ENCODE measurements around the gene CLTCL1.
"Not testable (repeated sequence)": the region's sequence is repeated elsewhere in the genome, so short reads cannot be mapped to it uniquely, and the experiment has no call there.

CLTCL1 gene

DNA sequence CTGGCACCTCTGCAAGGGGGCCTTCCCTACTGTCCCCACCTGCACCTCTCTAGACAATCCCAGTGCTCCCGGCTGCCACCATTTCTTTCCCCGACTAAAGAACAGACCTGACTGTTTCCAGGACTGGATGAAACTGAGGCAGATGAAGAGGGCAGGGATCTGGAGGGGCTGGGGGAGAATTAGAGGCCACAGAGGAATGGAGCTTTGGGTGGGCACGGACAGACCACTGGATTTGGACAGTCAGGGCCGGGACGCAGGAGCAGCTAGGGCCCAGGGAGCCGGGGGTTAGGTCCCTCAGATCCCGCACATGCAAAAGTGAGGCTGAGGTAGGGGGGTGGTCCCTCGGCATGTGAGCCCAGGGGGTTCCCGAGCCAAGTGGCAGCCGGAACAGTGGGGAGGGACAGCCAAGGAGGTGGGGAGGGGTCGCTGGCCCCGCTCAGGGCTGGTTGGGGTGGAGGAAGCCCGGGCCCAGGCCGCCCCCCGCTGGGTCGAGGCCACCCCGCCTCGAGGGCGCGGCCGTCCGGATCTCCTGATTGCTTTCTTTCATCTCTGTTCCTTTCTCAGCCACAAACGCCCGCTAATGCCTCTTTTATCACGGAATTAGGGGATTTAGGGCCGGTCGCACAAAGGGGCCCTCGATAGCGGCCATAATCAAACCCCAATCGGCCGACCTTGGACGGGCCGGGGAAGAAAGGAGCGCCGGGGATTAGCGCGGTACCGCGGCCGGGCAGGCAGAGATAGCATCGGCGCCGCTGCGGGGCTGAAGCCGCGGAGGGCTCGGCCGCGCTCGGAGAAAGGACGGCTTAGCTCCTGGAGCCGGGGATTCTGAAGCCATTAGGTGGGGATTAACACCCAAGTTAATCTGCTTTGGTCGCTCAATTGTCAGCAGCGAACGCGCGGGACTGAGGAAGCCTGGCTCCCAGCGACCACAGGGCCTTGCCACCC lies 122.2 kb downstream of the CLTCL1 start:
- H3K36me3 ChIP-seq = no peaks in the 10 kb centered on the region
- no peaks in the 10 kb centered on the region for H3K9me3 ChIP-seq
- TF ChIP-seq, protein P1, sequence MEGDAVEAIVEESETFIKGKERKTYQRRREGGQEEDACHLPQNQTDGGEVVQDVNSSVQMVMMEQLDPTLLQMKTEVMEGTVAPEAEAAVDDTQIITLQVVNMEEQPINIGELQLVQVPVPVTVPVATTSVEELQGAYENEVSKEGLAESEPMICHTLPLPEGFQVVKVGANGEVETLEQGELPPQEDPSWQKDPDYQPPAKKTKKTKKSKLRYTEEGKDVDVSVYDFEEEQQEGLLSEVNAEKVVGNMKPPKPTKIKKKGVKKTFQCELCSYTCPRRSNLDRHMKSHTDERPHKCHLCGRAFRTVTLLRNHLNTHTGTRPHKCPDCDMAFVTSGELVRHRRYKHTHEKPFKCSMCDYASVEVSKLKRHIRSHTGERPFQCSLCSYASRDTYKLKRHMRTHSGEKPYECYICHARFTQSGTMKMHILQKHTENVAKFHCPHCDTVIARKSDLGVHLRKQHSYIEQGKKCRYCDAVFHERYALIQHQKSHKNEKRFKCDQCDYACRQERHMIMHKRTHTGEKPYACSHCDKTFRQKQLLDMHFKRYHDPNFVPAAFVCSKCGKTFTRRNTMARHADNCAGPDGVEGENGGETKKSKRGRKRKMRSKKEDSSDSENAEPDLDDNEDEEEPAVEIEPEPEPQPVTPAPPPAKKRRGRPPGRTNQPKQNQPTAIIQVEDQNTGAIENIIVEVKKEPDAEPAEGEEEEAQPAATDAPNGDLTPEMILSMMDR (IDR thresholded peaks at IDR 0.05) = no peak
- H3K27ac ChIP-seq = no peak overlapping the region
- H3K4me3 ChIP-seq (ENCODE audit: low read depth in 1 of 2, low read length in 1 of 2) = no peak overlapping the region
- H3K4me1 ChIP-seq (ENCODE audit: control insufficient read depth in 1 of 2, insufficient read depth in 1 of 2, low read depth in 1 of 2, low read length in 1 of 2) = peaks cover 23% of the 10 kb centered on the region in 2 experiments
- H3K27me3 ChIP-seq = peaks cover 66% of the 10 kb centered on the region

DNA sequence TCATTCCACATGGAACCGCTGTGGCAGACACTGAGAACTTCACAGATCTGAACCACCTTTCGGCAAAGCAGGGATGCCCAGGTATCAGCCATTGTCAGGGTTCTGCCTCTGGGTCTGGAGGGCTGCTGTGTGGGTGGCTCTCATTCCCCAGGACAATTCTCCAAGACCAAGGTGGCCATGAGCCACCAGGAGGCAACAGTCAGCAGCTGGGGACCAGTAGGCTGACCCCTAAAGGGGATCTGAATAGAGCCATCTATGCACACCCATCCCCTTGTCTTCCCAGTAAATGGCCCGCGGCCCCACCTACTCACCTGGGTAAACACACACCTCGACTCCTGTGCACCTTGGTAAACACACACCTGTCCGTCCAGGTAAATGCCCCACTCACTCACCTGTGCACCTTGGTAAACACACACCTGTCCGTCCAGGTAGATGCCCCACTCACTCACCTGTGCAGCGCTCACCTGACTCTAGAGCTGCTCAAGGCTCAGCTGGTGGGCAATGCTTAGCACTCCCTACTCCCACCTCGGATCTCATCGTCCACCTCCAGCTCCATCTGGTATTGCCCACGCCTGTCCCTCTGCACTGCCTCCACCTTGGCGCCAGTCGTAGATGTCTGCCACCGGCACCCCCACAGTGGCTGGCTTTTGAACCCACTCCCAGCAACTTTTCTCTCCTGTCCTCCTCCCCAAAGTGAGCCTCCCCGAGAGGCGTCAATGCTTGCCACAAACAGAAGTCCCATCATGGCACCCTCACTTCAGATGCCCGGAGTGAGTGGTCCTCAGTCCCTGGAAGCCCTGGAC lies 123.2 kb downstream of the CLTCL1 start:
- Histone ChIP-seq H3K4me3 (ENCODE audit: low read depth in 1 of 2, low read length in 1 of 2) (no peak overlapping the region), H3K9me3 (no peaks in the 10 kb centered on the region), H3K36me3 (no peaks in the 10 kb centered on the region), H3K27ac (no peak overlapping the region), H3K4me1 (ENCODE audit: control insufficient read depth in 1 of 2, insufficient read depth in 1 of 2, low read depth in 1 of 2, low read length in 1 of 2) (peaks cover 16% of the 10 kb centered on the region in 2 experiments), H3K27me3 (peaks cover 66% of the 10 kb centered on the region)
- TF ChIP-seq, protein P1 (IDR thresholded peaks at IDR 0.05) = no peak

- no peaks in the 10 kb centered on the region for H3K9me3 ChIP-seq
- TF ChIP-seq, protein P1 (IDR thresholded peaks at IDR 0.05) = no peak
- H3K4me1 ChIP-seq (ENCODE audit: control insufficient read depth in 1 of 2, insufficient read depth in 1 of 2, low read depth in 1 of 2, low read length in 1 of 2) = peaks cover 16% of the 10 kb centered on the region in 2 experiments
- H3K27ac ChIP-seq = no peak overlapping the region
- no peak overlapping the region for H3K4me3 ChIP-seq (ENCODE audit: low read depth in 1 of 2, low read length in 1 of 2)
- no peaks in the 10 kb centered on the region for H3K36me3 ChIP-seq
- H3K27me3 ChIP-seq = peaks cover 70% of the 10 kb centered on the region
Measured at GRCh38 chr22:19167106-19167869, 124.2 kb downstream of the CLTCL1 start.

- no peak overlapping the region for H3K4me3 ChIP-seq (ENCODE audit: low read depth in 1 of 2, low read length in 1 of 2)
- H3K9me3 ChIP-seq = no peaks in the 10 kb centered on the region
- H3K36me3 ChIP-seq = no peaks in the 10 kb centered on the region
- peaks cover 9% of the 10 kb centered on the region in 2 experiments for H3K4me1 ChIP-seq (ENCODE audit: control insufficient read depth in 1 of 2, insufficient read depth in 1 of 2, low read depth in 1 of 2, low read length in 1 of 2)
- H3K27me3 ChIP-seq = peaks cover 78% of the 10 kb centered on the region
- TF ChIP-seq, protein P1 (IDR thresholded peaks at IDR 0.05) = no peak
- H3K27ac ChIP-seq = no peak overlapping the region
Measured at GRCh38 chr22:19166421-19166820, 125.1 kb downstream of the CLTCL1 start.

DNA sequence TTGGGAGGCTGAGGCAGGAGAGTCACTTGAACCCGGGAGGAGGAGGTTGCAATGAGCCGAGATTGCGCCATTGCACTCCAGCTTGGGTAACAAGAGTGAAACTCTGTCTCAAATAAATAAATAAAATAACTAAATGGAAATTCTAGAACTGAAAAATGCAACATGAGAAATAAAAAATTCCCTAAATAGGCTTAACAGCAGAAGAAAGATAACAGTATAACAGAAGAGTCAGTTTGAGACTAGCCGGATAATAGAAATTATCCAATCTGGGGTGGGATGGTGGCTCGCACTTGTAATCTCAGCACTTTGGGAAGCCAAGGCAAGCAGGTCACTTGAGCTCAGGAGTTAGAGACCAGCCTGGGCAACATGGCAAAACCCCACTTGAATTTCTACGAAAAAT lies 127.1 kb downstream of the CLTCL1 start:
- Histone ChIP-seq H3K27me3 (peaks cover 68% of the 10 kb centered on the region), H3K4me1 (ENCODE audit: control insufficient read depth in 1 of 2, insufficient read depth in 1 of 2, low read depth in 1 of 2, low read length in 1 of 2) (no peaks in the 10 kb centered on the region), H3K36me3 (no peaks in the 10 kb centered on the region), H3K4me3 (ENCODE audit: low read depth in 1 of 2, low read length in 1 of 2) (no peak overlapping the region), H3K27ac (no peak overlapping the region), H3K9me3 (no peaks in the 10 kb centered on the region)
- TF ChIP-seq, protein P1 (IDR thresholded peaks at IDR 0.05) = no peak

DNA sequence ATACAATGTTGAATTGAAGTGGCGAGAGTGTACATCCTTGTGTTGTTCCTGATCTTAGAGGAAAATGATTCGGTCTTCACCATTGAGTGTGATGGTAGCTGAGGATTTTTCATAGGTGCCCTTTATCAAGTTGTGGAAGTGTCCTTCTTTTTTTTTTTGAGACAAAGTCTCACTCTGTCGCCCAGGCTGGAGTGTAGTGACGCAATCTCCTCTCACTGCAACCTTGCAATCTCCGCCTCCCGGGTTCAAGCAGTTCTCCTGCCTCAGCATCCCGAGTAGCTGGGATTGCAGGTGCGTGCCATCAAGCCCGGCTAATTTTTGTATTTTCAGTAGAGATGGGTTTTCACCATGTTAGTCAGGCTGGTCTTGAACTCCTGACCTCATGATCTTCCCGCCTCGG lies 132.9 kb downstream of the CLTCL1 start:
- not testable (repeated sequence) for H3K4me1 ChIP-seq (ENCODE audit: control insufficient read depth in 1 of 2, insufficient read depth in 1 of 2, low read depth in 1 of 2, low read length in 1 of 2); H3K27ac ChIP-seq; H3K4me3 ChIP-seq (ENCODE audit: low read depth in 1 of 2, low read length in 1 of 2); H3K9me3 ChIP-seq; H3K36me3 ChIP-seq
- H3K27me3 ChIP-seq = peaks cover 55% of the 10 kb centered on the region

DNA sequence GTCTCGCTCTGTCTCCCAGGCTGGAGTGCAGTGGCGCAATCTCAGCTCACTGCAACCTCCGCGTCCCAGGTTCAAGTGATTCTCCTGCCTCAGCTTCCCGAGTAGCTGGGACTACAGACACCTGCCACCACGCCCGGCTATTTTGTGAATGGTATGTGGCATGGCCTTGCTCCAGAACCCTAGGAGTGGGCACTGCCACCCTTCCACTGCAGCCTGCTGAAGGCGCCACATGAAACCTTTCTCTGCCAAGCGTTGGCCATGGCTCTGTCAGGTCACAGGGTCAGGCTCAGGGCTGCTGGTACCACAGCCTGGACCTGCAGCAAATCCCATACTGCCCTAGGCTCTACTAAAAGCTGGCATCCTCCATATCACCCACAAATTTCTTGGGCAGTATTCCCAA lies 135.4 kb downstream of the CLTCL1 start:
- not testable (repeated sequence) for H3K36me3 ChIP-seq; H3K9me3 ChIP-seq; H3K4me1 ChIP-seq (ENCODE audit: control insufficient read depth in 1 of 2, insufficient read depth in 1 of 2, low read depth in 1 of 2, low read length in 1 of 2); H3K4me3 ChIP-seq (ENCODE audit: low read depth in 1 of 2, low read length in 1 of 2); H3K27ac ChIP-seq
- peaks cover 65% of the 10 kb centered on the region for H3K27me3 ChIP-seq

Measured in neutrophil (primary cell).